ENCODE data around the gene IER5L. TPM values are rescaled to one million over a fixed set of nuclear protein-coding genes. Genes with fewer than 3 reads are reported as not detected.

The IER5L gene
- total and polyA plus RNA-seq, 2 donors from 2014 or later: 18.0 to 46.9 TPM

DNA sequence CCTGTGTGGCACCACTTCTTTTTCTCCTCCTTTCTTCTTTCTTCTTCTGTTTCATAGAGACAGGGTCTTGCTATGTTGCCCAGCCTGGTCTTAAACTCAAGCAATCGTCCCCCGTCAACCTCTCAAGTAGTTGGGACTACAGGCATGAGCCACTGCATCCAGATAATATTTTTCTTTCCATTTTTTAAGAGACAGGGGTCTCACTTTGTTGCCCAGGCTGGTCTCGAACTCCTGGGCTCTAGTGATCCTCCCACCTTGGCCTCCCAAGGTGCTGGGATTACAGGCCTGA, 47.4 kb upstream of the IER5L start:
- Histone ChIP-seq H3K36me3 (ENCODE audit: control insufficient read depth in 2 of 3, insufficient read depth in 3 of 3, low read length in 3 of 3) (no peaks in the 10 kb centered on the region), H3K27ac (ENCODE audit: low read depth in 2 of 2, low read length in 2 of 2) (peak overlapping the region; percentile 34 to 67), H3K9ac (ENCODE audit: low read length in 3 of 3) (no peak overlapping the region), H3K9me3 (ENCODE audit: control insufficient read depth in 2 of 3, insufficient read depth in 1 of 3, low read length in 3 of 3) (no peaks in the 10 kb centered on the region), H3K4me3 (ENCODE audit: low read length in 3 of 3) (no peak overlapping the region), H3K27me3 (ENCODE audit: control insufficient read depth, insufficient read depth, low read length) (no peaks in the 10 kb centered on the region), H3K4me1 (ENCODE audit: control insufficient read depth in 2 of 3, insufficient read depth in 2 of 3, low read depth in 1 of 3, low read length in 3 of 3) (peaks cover 0 to 6% (median 0%) of the 10 kb centered on the region in 3 donors)
- DNase-seq: no peak
- no peak for FAIRE-seq
- intact Hi-C loops (cut with DNase I): no loop called here
- TF ChIP-seq, protein P1, sequence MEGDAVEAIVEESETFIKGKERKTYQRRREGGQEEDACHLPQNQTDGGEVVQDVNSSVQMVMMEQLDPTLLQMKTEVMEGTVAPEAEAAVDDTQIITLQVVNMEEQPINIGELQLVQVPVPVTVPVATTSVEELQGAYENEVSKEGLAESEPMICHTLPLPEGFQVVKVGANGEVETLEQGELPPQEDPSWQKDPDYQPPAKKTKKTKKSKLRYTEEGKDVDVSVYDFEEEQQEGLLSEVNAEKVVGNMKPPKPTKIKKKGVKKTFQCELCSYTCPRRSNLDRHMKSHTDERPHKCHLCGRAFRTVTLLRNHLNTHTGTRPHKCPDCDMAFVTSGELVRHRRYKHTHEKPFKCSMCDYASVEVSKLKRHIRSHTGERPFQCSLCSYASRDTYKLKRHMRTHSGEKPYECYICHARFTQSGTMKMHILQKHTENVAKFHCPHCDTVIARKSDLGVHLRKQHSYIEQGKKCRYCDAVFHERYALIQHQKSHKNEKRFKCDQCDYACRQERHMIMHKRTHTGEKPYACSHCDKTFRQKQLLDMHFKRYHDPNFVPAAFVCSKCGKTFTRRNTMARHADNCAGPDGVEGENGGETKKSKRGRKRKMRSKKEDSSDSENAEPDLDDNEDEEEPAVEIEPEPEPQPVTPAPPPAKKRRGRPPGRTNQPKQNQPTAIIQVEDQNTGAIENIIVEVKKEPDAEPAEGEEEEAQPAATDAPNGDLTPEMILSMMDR (IDR thresholded peaks at IDR 0.05; ENCODE audit: borderline replicate concordance, extremely low read depth, insufficient read depth): no peak

DNA sequence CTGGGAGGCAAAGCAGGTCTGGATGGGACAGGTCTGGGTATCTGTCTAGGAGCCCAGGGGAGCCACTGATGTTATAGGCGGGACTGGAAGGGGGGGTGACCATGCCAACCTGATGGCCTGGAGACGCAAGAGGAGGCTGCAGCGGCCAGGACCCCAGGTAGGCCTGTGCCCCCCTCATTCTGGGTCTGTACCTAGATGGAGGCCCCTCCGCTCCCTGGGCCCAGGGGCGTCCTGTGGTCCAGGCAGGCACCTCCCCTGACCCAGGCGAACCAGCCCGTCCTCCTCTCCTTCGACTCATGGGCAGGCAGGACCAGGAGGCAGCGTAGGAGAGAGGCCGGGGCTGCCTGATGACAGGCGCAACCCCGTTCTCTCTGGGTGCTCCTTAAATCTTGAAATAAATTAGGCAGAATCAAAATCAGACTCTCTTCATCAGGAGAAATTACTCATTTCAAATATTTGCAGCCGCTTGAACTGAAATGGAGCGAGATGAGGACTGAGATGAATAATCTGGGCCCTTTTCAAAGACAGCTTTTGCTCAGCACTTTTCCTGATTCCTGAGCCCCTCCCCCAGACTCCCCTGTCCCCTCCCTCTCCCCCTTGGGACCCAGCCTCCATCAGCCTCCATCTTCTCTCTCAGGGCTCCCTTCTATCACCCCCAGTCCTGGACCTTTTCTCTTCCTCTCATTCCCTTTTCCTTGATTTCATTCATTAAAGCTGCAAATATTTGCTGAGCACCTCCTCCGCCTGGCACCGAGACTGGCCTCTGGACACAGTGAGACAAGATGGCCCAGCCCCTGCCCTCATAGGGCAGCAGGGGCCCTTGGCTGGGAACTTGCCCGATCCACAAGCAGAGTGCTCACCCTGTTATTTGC, 46.8 kb upstream of the IER5L start:
- Histone ChIP-seq H3K27me3 (ENCODE audit: control insufficient read depth, insufficient read depth, low read length) (no peaks in the 10 kb centered on the region), H3K9me3 (ENCODE audit: control insufficient read depth in 2 of 3, insufficient read depth in 1 of 3, low read length in 3 of 3) (no peaks in the 10 kb centered on the region), H3K4me1 (ENCODE audit: control insufficient read depth in 2 of 3, insufficient read depth in 2 of 3, low read depth in 1 of 3, low read length in 3 of 3) (peaks cover 0 to 6% (median 0%) of the 10 kb centered on the region in 3 donors), H3K36me3 (ENCODE audit: control insufficient read depth in 2 of 3, insufficient read depth in 3 of 3, low read length in 3 of 3) (no peaks in the 10 kb centered on the region), H3K27ac (ENCODE audit: low read depth in 2 of 2, low read length in 2 of 2) (peak overlapping the region; percentile 63 to 67), H3K9ac (ENCODE audit: low read length in 3 of 3) (no peak overlapping the region), H3K4me3 (ENCODE audit: low read length in 3 of 3) (no peak overlapping the region)
- FAIRE-seq (no peak), DNase-seq (peak in 1 of 5 donors; percentile 56)
- intact Hi-C loops (cut with DNase I): no loop called here
- TF ChIP-seq, protein P1 (IDR thresholded peaks at IDR 0.05; ENCODE audit: borderline replicate concordance, extremely low read depth, insufficient read depth): no peak

DNA sequence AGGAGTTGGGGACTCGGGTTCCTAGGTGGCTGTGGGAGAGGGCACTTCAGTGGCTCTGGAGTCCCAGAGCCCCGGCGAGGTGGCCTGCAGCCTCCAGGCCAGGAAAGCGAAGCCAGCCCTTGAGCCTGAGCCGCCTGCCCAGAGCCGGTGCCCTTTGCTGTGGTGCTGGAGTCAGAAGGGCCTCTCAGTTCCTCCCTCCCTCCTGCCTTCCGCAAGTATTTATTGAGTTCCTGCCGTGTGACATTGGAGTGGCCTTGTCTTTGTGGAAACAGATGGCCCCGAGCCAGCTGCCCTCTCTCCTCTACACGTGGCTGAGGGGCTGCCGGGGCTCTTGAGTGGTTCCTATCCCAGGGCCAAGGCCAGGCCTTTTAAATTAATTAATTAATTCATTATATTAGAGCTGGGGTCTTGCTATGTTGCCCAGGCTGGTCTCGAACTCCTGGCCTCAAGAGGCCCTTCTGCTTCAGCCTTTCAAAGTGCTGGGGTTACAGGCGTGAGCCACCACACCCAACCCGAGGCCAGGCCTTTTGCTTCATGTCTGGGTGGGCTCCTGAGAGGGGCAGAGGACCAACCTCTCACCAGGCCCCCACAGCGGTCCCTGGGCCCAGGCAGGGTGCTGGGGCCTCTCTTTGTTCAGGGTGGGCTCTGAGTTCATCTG, 45.6 kb upstream of the IER5L start:
- FAIRE-seq (no peak), DNase-seq (peak in 1 of 5 donors; percentile 55)
- no peaks in the 10 kb centered on the region for H3K36me3 ChIP-seq (ENCODE audit: control insufficient read depth in 2 of 3, insufficient read depth in 3 of 3, low read length in 3 of 3)
- no peaks in the 10 kb centered on the region for H3K9me3 ChIP-seq (ENCODE audit: control insufficient read depth in 2 of 3, insufficient read depth in 1 of 3, low read length in 3 of 3)
- H3K27me3 ChIP-seq (ENCODE audit: control insufficient read depth, insufficient read depth, low read length): no peaks in the 10 kb centered on the region
- no peak overlapping the region for H3K4me3 ChIP-seq (ENCODE audit: low read length in 3 of 3)
- TF ChIP-seq, protein P1 (IDR thresholded peaks at IDR 0.05; ENCODE audit: borderline replicate concordance, extremely low read depth, insufficient read depth): no peak
- H3K9ac ChIP-seq (ENCODE audit: low read length in 3 of 3): no peak overlapping the region
- peak overlapping the region; percentile 43 to 63 for H3K27ac ChIP-seq (ENCODE audit: low read depth in 2 of 2, low read length in 2 of 2)
- intact Hi-C loops (cut with DNase I): no loop called here
- peaks cover 0 to 6% (median 0%) of the 10 kb centered on the region in 3 donors for H3K4me1 ChIP-seq (ENCODE audit: control insufficient read depth in 2 of 3, insufficient read depth in 2 of 3, low read depth in 1 of 3, low read length in 3 of 3)

Measured in kidney (tissue), 14 donors.